SK-N-SH treated with all-trans-retinoic acid at 6 μM for 48 hours (cell line): ENCODE measurements around the gene MIEN1.

Experiments
- ATAC-seq: fragments of 200-7000 bp; cut with Tn5 transposase; 3 replicates; pipeline ENCODE4 v1.9.1; 2020; ENCODE audit warnings: mild to moderate bottlenecking, moderate library complexity
- ARNTL ChIP-seq: fragments of 450-650 bp; formaldehyde crosslinking; IDR thresholded peaks from 2 replicates; pipeline ENCODE4 v1.5.0; 2020; ENCODE audit warnings: low read depth, mild to moderate bottlenecking, moderate library complexity, borderline replicate concordance
- CSDC2 ChIP-seq: fragments of 250-450 bp; sonication (Bioruptor Pico); IDR thresholded peaks from 2 replicates; pipeline ENCODE4 v1.5.0; 2020; ENCODE audit warnings: mild to moderate bottlenecking, moderate library complexity
- GLIS3 ChIP-seq: fragments of 250-450 bp; sonication (Bioruptor Pico); IDR thresholded peaks from 2 replicates; pipeline ENCODE4 v1.5.0; 2020; ENCODE audit warnings: mild to moderate bottlenecking, moderate library complexity
- PATZ1 ChIP-seq: fragments of 250-450 bp; sonication (Bioruptor Pico); IDR thresholded peaks from 2 replicates; pipeline ENCODE4 v1.8.0; 2020; ENCODE audit warnings: mild to moderate bottlenecking, moderate library complexity, borderline replicate concordance
- POU6F1 ChIP-seq: fragments of 250-450 bp; sonication (Bioruptor Pico); IDR thresholded peaks from 2 replicates; pipeline ENCODE4 v1.8.0; 2021; ENCODE audit warnings: low read depth, mild to moderate bottlenecking, moderate library complexity, borderline replicate concordance
- PPARA ChIP-seq: fragments of 250-450 bp; sonication (Bioruptor Pico); IDR thresholded peaks from 2 replicates; pipeline ENCODE4 v1.5.0; 2020; ENCODE audit warnings: mild to moderate bottlenecking, borderline replicate concordance
- RARB ChIP-seq: fragments of 250-450 bp; sonication (Bioruptor Pico); IDR thresholded peaks from 2 replicates; pipeline ENCODE4 v1.8.0; 2021; ENCODE audit warnings: mild to moderate bottlenecking, moderate library complexity
- SNAI2 ChIP-seq: fragments of 250-450 bp; sonication (Bioruptor Pico); IDR thresholded peaks from 2 replicates; pipeline ENCODE4 v1.5.0; 2020; ENCODE audit warnings: mild to moderate bottlenecking, moderate library complexity
- TCF4 ChIP-seq: fragments of 250-450 bp; sonication (Bioruptor Pico); IDR thresholded peaks from 2 replicates; pipeline ENCODE4 v1.8.0; 2021; ENCODE audit warnings: mild to moderate bottlenecking, moderate library complexity, borderline replicate concordance
- TOX ChIP-seq: fragments of 250-450 bp; sonication (Bioruptor Pico); IDR thresholded peaks from 2 replicates; pipeline ENCODE4 v1.8.0; 2021; ENCODE audit warnings: mild to moderate bottlenecking, moderate library complexity, borderline replicate concordance
- ZC3H10 ChIP-seq: fragments of 250-450 bp; sonication (Bioruptor Pico); IDR thresholded peaks from 2 replicates; pipeline ENCODE4 v1.5.1; 2021; ENCODE audit warnings: mild to moderate bottlenecking, moderate library complexity
- ZFP3 ChIP-seq: fragments of 250-450 bp; sonication (Bioruptor Pico); IDR thresholded peaks from 2 replicates; pipeline ENCODE4 v1.5.0; 2020; ENCODE audit warnings: mild to moderate bottlenecking, moderate library complexity
- ZNF70 ChIP-seq: fragments of 450-650 bp; formaldehyde crosslinking; IDR thresholded peaks from 2 replicates; pipeline ENCODE4 v1.5.0; 2020; ENCODE audit warnings: mild to moderate bottlenecking, moderate library complexity
- ZNF8 ChIP-seq: fragments of 450-650 bp; formaldehyde crosslinking; IDR thresholded peaks from 2 replicates; pipeline ENCODE4 v1.5.0; 2020; ENCODE audit warnings: mild to moderate bottlenecking, moderate library complexity
- TF ChIP-seq, protein P1 (sequence below): fragments of 250-450 bp; sonication (Bioruptor Pico); IDR thresholded peaks from 2 replicates; pipeline ENCODE4 v1.5.0; 2020; ENCODE audit warnings: mild to moderate bottlenecking, moderate library complexity
- TF ChIP-seq, protein P2 (sequence below): fragments of 250-450 bp; sonication (Bioruptor Pico); IDR thresholded peaks from 2 replicates; pipeline ENCODE4 v1.5.1; 2020; ENCODE audit warnings: low read depth, mild to moderate bottlenecking, moderate library complexity
- TF ChIP-seq, protein P3 (sequence below): fragments of 250-450 bp; sonication (Bioruptor Pico); IDR thresholded peaks from 2 replicates; pipeline ENCODE4 v1.5.1; 2021; ENCODE audit warnings: mild to moderate bottlenecking, moderate library complexity

MIEN1 gene

GRCh38 chr17:39724731-39725130 lies 5.6 kb downstream of the MIEN1 start (continued):
- TF ChIP-seq, protein P1, sequence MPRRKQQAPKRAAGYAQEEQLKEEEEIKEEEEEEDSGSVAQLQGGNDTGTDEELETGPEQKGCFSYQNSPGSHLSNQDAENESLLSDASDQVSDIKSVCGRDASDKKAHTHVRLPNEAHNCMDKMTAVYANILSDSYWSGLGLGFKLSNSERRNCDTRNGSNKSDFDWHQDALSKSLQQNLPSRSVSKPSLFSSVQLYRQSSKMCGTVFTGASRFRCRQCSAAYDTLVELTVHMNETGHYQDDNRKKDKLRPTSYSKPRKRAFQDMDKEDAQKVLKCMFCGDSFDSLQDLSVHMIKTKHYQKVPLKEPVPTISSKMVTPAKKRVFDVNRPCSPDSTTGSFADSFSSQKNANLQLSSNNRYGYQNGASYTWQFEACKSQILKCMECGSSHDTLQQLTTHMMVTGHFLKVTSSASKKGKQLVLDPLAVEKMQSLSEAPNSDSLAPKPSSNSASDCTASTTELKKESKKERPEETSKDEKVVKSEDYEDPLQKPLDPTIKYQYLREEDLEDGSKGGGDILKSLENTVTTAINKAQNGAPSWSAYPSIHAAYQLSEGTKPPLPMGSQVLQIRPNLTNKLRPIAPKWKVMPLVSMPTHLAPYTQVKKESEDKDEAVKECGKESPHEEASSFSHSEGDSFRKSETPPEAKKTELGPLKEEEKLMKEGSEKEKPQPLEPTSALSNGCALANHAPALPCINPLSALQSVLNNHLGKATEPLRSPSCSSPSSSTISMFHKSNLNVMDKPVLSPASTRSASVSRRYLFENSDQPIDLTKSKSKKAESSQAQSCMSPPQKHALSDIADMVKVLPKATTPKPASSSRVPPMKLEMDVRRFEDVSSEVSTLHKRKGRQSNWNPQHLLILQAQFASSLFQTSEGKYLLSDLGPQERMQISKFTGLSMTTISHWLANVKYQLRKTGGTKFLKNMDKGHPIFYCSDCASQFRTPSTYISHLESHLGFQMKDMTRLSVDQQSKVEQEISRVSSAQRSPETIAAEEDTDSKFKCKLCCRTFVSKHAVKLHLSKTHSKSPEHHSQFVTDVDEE (CRISPR knock-in tag): no peak

- no peak for ATAC-seq
Observed at GRCh38 chr17:39722965-39723848, 7.1 kb downstream of the MIEN1 start.

GRCh38 chr17:39722104-39722503 lies 8.2 kb downstream of the MIEN1 start:
- no peak for ATAC-seq
- TF ChIP-seq SNAI2 (no peak), POU6F1 (CRISPR knock-in tag) (no peak), ZNF8 (CRISPR knock-in tag) (no peak)
- TF ChIP-seq, protein P2, sequence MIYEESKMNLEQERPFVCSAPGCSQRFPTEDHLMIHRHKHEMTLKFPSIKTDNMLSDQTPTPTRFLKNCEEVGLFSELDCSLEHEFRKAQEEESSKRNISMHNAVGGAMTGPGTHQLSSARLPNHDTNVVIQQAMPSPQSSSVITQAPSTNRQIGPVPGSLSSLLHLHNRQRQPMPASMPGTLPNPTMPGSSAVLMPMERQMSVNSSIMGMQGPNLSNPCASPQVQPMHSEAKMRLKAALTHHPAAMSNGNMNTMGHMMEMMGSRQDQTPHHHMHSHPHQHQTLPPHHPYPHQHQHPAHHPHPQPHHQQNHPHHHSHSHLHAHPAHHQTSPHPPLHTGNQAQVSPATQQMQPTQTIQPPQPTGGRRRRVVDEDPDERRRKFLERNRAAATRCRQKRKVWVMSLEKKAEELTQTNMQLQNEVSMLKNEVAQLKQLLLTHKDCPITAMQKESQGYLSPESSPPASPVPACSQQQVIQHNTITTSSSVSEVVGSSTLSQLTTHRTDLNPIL (CRISPR knock-in tag): no peak

More at GRCh38 chr17:39722965-39723848, 7.1 kb downstream of the MIEN1 start:
- no peak for TF ChIP-seq ZFP3 (CRISPR knock-in tag)

- ATAC-seq: no peak
- TF ChIP-seq RARB (CRISPR knock-in tag): no peak
- no peak for TF ChIP-seq PATZ1 (CRISPR knock-in tag)
- no peak for TF ChIP-seq PPARA
- no peak for TF ChIP-seq ZC3H10 (CRISPR knock-in tag)
- TF ChIP-seq, protein P3, sequence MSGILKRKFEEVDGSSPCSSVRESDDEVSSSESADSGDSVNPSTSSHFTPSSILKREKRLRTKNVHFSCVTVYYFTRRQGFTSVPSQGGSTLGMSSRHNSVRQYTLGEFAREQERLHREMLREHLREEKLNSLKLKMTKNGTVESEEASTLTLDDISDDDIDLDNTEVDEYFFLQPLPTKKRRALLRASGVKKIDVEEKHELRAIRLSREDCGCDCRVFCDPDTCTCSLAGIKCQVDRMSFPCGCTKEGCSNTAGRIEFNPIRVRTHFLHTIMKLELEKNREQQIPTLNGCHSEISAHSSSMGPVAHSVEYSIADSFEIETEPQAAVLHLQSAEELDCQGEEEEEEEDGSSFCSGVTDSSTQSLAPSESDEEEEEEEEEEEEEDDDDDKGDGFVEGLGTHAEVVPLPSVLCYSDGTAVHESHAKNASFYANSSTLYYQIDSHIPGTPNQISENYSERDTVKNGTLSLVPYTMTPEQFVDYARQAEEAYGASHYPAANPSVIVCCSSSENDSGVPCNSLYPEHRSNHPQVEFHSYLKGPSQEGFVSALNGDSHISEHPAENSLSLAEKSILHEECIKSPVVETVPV (CRISPR knock-in tag): no peak
- TF ChIP-seq, protein P1 (CRISPR knock-in tag): no peak
- no peak for TF ChIP-seq ZNF70 (CRISPR knock-in tag)
- no peak for TF ChIP-seq CSDC2 (CRISPR knock-in tag)
- TF ChIP-seq ZFP3 (CRISPR knock-in tag): no peak
- TF ChIP-seq ARNTL (CRISPR knock-in tag): no peak
- TF ChIP-seq TCF4 (CRISPR knock-in tag): no peak
- TF ChIP-seq SNAI2: no peak
- no peak for TF ChIP-seq TOX
- TF ChIP-seq GLIS3 (CRISPR knock-in tag): no peak
- TF ChIP-seq, all 23 proteins: peak for 0
Observed at GRCh38 chr17:39719563-39720355, 10.6 kb downstream of the MIEN1 start.
